Esophagus muscularis mucosa (tissue), 4 donors: ENCODE data around the gene MAP3K7. TPM values are rescaled to one million over a fixed set of nuclear protein-coding genes. Genes with fewer than 3 reads are reported as not detected.

Experiments used
- DNase-seq: peaks from one replicate; pipeline ENCODE4 v3.0.0-alpha.2; 2017; ENCODE audit errors: extremely low spot score
- H3K27ac ChIP-seq, 4 donors: fragments of 200-600 bp; sonication (generic); replicated peaks in 1 of 4; 1 replicate in 3 of 4; 2 replicates in 1 of 4; pipeline ENCODE4 v1.5.1; 2016 to 2019; ENCODE audit warnings: mild to moderate bottlenecking in 1 of 4
- H3K27me3 ChIP-seq, 4 donors: fragments of 200-600 bp; sonication (generic); one replicate each; pipeline versions ENCODE4 v1.5.1 to v1.6.0; 2016 to 2019
- H3K36me3 ChIP-seq, 4 donors: fragments of 200-600 bp; sonication (generic); one replicate each; pipeline ENCODE4 v1.5.1; 2016 to 2019
- H3K4me1 ChIP-seq, 4 donors: fragments of 200-600 bp; sonication (generic); one replicate each; pipeline ENCODE4 v1.5.1; 2016 to 2019
- H3K4me3 ChIP-seq, 4 donors: fragments of 200-600 bp; sonication (generic); 1 replicate in 2 of 4; 2 replicates in 2 of 4; pipeline ENCODE4 v1.5.1; 2016 to 2019; ENCODE audit warnings: mild to moderate bottlenecking in 4 of 4, moderate library complexity in 1 of 4
- H3K9me3 ChIP-seq, 4 donors: fragments of 200-600 bp; sonication (generic); 1 replicate in 3 of 4; 2 replicates in 1 of 4; pipeline ENCODE4 v1.5.1; 2016 to 2019
- EP300 ChIP-seq: sonication (generic); formaldehyde crosslinking; IDR thresholded peaks from one replicate; pipeline ENCODE4 v1.6.1; 2017; ENCODE audit warnings: antibody characterized with exemption
- POLR2A ChIP-seq: fragments of 450-650 bp; IDR thresholded peaks from one replicate; pipeline ENCODE4 v1.6.1; 2017; ENCODE audit warnings: antibody characterized with exemption, moderate library complexity, mild to moderate bottlenecking, low read depth
- POLR2AphosphoS5 ChIP-seq, 2 donors: sonication (generic); formaldehyde crosslinking; IDR thresholded peaks; one replicate each; pipeline ENCODE4 v1.6.1; 2017; ENCODE audit warnings: antibody characterized with exemption in 2 of 2
- WGBS: methylation state at CpG from one replicate; pipeline ENCODE4 v1.1.5; 2018; 5-methylcytosine and 5-hydroxymethylcytosine counted together
- intact Hi-C: fragments of 100-400 bp; cut with DNase I; formaldehyde crosslinking; loops from one replicate; pipeline ENCODE4 v1.15.1; 2023
- total RNA-seq, 4 donors: library from RNA; depleted of rRNA; stranded (reverse); fragments of >200 nt; gene quantifications; one replicate each; pipeline versions ENCODE4 v1.1.0 to v1.2.1, GENCODE V29; 2016
- TF ChIP-seq, protein P1 (sequence below), 3 experiments: fragments of 200-600 bp in 2 of 3; fragments of 450-650 bp in 1 of 3; sonication (generic) in 2 of 3; IDR thresholded peaks; one replicate each; pipeline ENCODE4 v1.5.1; 2017 to 2019; ENCODE audit warnings: antibody characterized with exemption in 3 of 3, mild to moderate bottlenecking in 2 of 3, moderate library complexity in 1 of 3

The MAP3K7 gene
- total RNA-seq, 4 donors from 2014 or later, result 17.0 to 19.7 (median 18.2) TPM

- 93% methylated on average over 4 of the region's 4 CpGs for WGBS
- TF ChIP-seq EP300 (no peak), POLR2A (no peak), POLR2AphosphoS5 (IDR thresholded peaks at IDR 0.05) (no peak)
- TF ChIP-seq, protein P1, sequence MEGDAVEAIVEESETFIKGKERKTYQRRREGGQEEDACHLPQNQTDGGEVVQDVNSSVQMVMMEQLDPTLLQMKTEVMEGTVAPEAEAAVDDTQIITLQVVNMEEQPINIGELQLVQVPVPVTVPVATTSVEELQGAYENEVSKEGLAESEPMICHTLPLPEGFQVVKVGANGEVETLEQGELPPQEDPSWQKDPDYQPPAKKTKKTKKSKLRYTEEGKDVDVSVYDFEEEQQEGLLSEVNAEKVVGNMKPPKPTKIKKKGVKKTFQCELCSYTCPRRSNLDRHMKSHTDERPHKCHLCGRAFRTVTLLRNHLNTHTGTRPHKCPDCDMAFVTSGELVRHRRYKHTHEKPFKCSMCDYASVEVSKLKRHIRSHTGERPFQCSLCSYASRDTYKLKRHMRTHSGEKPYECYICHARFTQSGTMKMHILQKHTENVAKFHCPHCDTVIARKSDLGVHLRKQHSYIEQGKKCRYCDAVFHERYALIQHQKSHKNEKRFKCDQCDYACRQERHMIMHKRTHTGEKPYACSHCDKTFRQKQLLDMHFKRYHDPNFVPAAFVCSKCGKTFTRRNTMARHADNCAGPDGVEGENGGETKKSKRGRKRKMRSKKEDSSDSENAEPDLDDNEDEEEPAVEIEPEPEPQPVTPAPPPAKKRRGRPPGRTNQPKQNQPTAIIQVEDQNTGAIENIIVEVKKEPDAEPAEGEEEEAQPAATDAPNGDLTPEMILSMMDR (IDR thresholded peaks at IDR 0.05), result no peak
- Histone ChIP-seq H3K4me3 (no peak overlapping the region), H3K9me3 (no peaks in the 10 kb centered on the region), H3K27me3 (no peaks in the 10 kb centered on the region), H3K27ac (no peak overlapping the region), H3K36me3 (peaks cover 33 to 91% (median 75%) of the 10 kb centered on the region in 4 donors), H3K4me1 (no peaks in the 10 kb centered on the region)
- intact Hi-C loops, result no loop called here
- DNase-seq, result no peak
These were observed 42.1 kb downstream of the MAP3K7 start for GRCh38 chr6:90544741-90545140.

DNA sequence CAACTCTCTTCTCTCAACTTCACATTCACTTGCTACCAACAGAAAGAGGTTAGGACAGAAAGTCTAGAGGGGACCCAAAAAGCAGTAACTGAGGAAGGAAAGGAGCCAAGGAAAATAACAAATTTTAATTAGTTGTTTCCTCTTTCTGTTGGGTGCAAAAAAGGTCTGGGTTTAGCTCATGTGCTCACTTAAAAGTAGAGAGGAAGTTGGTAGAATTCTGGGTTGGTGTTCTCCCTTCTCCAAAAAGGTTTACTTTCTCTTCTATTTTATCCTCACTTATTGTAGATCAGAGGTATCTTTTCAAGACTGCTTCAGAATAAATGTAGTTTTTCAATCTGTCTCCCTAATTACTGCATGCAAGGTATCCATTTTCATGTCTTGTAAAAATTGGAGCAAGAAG is 42.8 kb downstream of the MAP3K7 start:
- H3K4me1 ChIP-seq, result no peaks in the 10 kb centered on the region
- no peaks in the 10 kb centered on the region for H3K9me3 ChIP-seq
- TF ChIP-seq POLR2AphosphoS5 (IDR thresholded peaks at IDR 0.05) (no peak), EP300 (no peak)
- H3K27ac ChIP-seq, result no peak overlapping the region
- H3K36me3 ChIP-seq, result peaks cover 33 to 85% (median 68%) of the 10 kb centered on the region in 4 donors
- no peak overlapping the region for H3K4me3 ChIP-seq
- intact Hi-C loops, result no loop called here
- no peak for DNase-seq
- no peaks in the 10 kb centered on the region for H3K27me3 ChIP-seq

GRCh38 chr6:90541221-90541620 is 45.7 kb downstream of the MAP3K7 start:
- no peak for DNase-seq
- TF ChIP-seq, protein P1 (IDR thresholded peaks at IDR 0.05), result no peak
- TF ChIP-seq POLR2AphosphoS5 (IDR thresholded peaks at IDR 0.05) (no peak), POLR2A (no peak), EP300 (no peak)
- Histone ChIP-seq H3K36me3 (peaks cover 19 to 62% (median 43%) of the 10 kb centered on the region in 4 donors), H3K4me1 (peaks cover 0 to 9% (median 0%) of the 10 kb centered on the region in 4 donors), H3K27ac (no peak overlapping the region), H3K9me3 (no peaks in the 10 kb centered on the region), H3K27me3 (no peaks in the 10 kb centered on the region), H3K4me3 (no peak overlapping the region)
- 93% methylated on average over 3 of the region's 3 CpGs for WGBS
- intact Hi-C loops, result no loop called here

GRCh38 chr6:90538278-90539046 is 48.4 kb downstream of the MAP3K7 start:
- Histone ChIP-seq H3K27me3 (no peaks in the 10 kb centered on the region), H3K27ac (no peak overlapping the region), H3K4me3 (no peak overlapping the region), H3K4me1 (peaks cover 0 to 9% (median 0%) of the 10 kb centered on the region in 4 donors), H3K9me3 (no peaks in the 10 kb centered on the region), H3K36me3 (peaks cover 4 to 57% (median 25%) of the 10 kb centered on the region in 4 donors)
- TF ChIP-seq POLR2A, result no peak
- intact Hi-C loops, result no loop called here
- 35% methylated on average over 4 of the region's 4 CpGs for WGBS
- DNase-seq, result no peak

GRCh38 chr6:90537723-90538258 is 49.1 kb downstream of the MAP3K7 start:
- Histone ChIP-seq H3K27me3 (no peaks in the 10 kb centered on the region), H3K36me3 (peaks cover 6 to 57% (median 25%) of the 10 kb centered on the region in 4 donors), H3K9me3 (no peaks in the 10 kb centered on the region), H3K4me3 (no peak overlapping the region), H3K27ac (no peak overlapping the region), H3K4me1 (peaks cover 0 to 9% (median 0%) of the 10 kb centered on the region in 4 donors)
- 65% methylated on average over 3 of the region's 3 CpGs for WGBS
- TF ChIP-seq, protein P1 (IDR thresholded peaks at IDR 0.05), result no peak
- TF ChIP-seq EP300 (no peak), POLR2AphosphoS5 (IDR thresholded peaks at IDR 0.05) (no peak), POLR2A (no peak)
- intact Hi-C loops, result no loop called here
- DNase-seq, result no peak
